GM18526 (cell line): Measurements from ENCODE around the gene ISG15.

ENCODE experiments used
- POLR2A ChIP-seq: IDR thresholded peaks from 3 replicates; pipeline ENCODE4 v1.6.1; 2011; ENCODE audit not compliant: insufficient read length; ENCODE audit errors: extremely low read depth

The ISG15 gene

GRCh38 chr1:1019122-1019999, 6.1 kb downstream of the ISG15 start:
- peak; percentile 48 for TF ChIP-seq POLR2A

- TF ChIP-seq POLR2A, result peak; percentile 22
Observed at GRCh38 chr1:1020000-1020404, 6.7 kb downstream of the ISG15 start, which contains the start of gene AGRN. TSS of gene AGRN (plus strand) at chr1:1020120. CDS start at chr1:1020173, 53 bp downstream.

- no peak for TF ChIP-seq POLR2A
Observed at GRCh38 chr1:1020415-1021009, 7.2 kb downstream of the ISG15 start.

- TF ChIP-seq POLR2A, result no peak
Observed at GRCh38 chr1:1021010-1021919, 8.0 kb downstream of the ISG15 start.

- TF ChIP-seq POLR2A, result no peak
Observed at GRCh38 chr1:1021920-1022259, 8.6 kb downstream of the ISG15 start.

GRCh38 chr1:1022302-1023009, 9.2 kb downstream of the ISG15 start:
- no peak for TF ChIP-seq POLR2A

GRCh38 chr1:1023700-1024099, 10.4 kb downstream of the ISG15 start:
- no peak for TF ChIP-seq POLR2A

GRCh38 chr1:1024149-1024770, 11.0 kb downstream of the ISG15 start:
- TF ChIP-seq POLR2A, result no peak

- no peak for TF ChIP-seq POLR2A
Observed at GRCh38 chr1:1024771-1025699, 11.7 kb downstream of the ISG15 start.

- TF ChIP-seq POLR2A, result no peak
Observed at GRCh38 chr1:1025730-1026129, 12.4 kb downstream of the ISG15 start.

GRCh38 chr1:1026599-1027413, 13.5 kb downstream of the ISG15 start:
- TF ChIP-seq POLR2A, result no peak

- TF ChIP-seq POLR2A, result no peak
Observed at GRCh38 chr1:1027791-1028190, 14.5 kb downstream of the ISG15 start.
